ENCODE measurements around the gene CGB1.

DNA sequence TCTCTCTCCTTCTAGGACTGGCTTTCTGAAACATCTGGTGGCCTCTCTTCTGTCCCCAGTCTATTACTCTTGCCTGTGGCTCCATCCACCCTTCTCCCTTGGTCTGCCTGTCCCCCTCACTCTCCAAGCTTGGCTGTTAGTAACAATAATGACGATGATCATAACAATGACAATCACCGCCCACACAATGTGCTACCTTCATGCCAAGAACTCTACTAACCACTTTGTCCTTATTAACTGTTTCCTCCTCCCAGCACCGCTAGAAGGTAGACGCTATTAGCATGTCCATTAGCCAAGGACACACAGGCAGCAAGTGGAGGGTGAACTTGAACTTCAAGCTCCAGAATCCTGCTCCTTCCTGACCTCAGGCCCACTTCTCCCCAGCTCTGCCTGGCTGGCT, 46.3 kb downstream of the CGB1 start:
- TF ChIP-seq, protein P1, sequence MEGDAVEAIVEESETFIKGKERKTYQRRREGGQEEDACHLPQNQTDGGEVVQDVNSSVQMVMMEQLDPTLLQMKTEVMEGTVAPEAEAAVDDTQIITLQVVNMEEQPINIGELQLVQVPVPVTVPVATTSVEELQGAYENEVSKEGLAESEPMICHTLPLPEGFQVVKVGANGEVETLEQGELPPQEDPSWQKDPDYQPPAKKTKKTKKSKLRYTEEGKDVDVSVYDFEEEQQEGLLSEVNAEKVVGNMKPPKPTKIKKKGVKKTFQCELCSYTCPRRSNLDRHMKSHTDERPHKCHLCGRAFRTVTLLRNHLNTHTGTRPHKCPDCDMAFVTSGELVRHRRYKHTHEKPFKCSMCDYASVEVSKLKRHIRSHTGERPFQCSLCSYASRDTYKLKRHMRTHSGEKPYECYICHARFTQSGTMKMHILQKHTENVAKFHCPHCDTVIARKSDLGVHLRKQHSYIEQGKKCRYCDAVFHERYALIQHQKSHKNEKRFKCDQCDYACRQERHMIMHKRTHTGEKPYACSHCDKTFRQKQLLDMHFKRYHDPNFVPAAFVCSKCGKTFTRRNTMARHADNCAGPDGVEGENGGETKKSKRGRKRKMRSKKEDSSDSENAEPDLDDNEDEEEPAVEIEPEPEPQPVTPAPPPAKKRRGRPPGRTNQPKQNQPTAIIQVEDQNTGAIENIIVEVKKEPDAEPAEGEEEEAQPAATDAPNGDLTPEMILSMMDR (tag by site-specific recombination; IDR thresholded peaks at IDR 0.05): no peak
- no peak for TF ChIP-seq ZNF335 (tag by site-specific recombination; conservative IDR thresholded peaks at IDR 0.05)
- TF ChIP-seq ZBTB1 (tag by site-specific recombination; IDR thresholded peaks at IDR 0.05): no peak
- TF ChIP-seq ZNF350 (tag by site-specific recombination; IDR thresholded peaks at IDR 0.05): no peak
- no peak for TF ChIP-seq REST (tag by site-specific recombination; IDR thresholded peaks at IDR 0.05)
